Stimulated activated naive B cell treated with anti-CD40 and anti-IgM and Interleukin-4, amounts not matched to agents 10 μg/mL and 1 μg/mL and 100 μg/mL, for 72 hours (primary cell): ENCODE measurements around the gene FBXO31.

ENCODE experiments used
- ATAC-seq, 2 donors: fragments of 150-1000 bp; cut with Tn5 transposase; replicated peaks; 2 replicates each; pipeline ENCODE4 v1.10.0; 2021; ENCODE audit warnings: moderate library complexity in 1 of 2
- DNase-seq: peaks from one replicate; pipeline ENCODE4 v3.0.0; 2021
- H3K27ac Mint-ChIP-seq: one replicate; pipeline ENCODE4 v1.8.0; 2022; ENCODE audit warnings: mild to moderate bottlenecking, mixed read lengths
- H3K27me3 Mint-ChIP-seq, 2 donors: one replicate each; pipeline ENCODE4 v1.8.0; 2022; ENCODE audit warnings: mixed read lengths in 2 of 2
- H3K36me3 Mint-ChIP-seq, 2 donors: one replicate each; pipeline ENCODE4 v1.8.0; 2022; ENCODE audit warnings: mixed read lengths in 2 of 2, mild to moderate bottlenecking in 1 of 2
- H3K4me1 Mint-ChIP-seq, 2 donors: one replicate each; pipeline ENCODE4 v1.8.0; 2022; ENCODE audit warnings: mixed read lengths in 2 of 2, mild to moderate bottlenecking in 1 of 2
- H3K4me3 Mint-ChIP-seq, 2 donors: one replicate each; pipeline ENCODE4 v1.8.0; 2022; ENCODE audit warnings: mild to moderate bottlenecking in 2 of 2, mixed read lengths in 2 of 2, moderate library complexity in 1 of 2
- H3K9me3 Mint-ChIP-seq, 2 donors: one replicate each; pipeline ENCODE4 v1.8.0; 2022; ENCODE audit warnings: mixed read lengths in 2 of 2, mild to moderate bottlenecking in 1 of 2

The FBXO31 gene

DNA sequence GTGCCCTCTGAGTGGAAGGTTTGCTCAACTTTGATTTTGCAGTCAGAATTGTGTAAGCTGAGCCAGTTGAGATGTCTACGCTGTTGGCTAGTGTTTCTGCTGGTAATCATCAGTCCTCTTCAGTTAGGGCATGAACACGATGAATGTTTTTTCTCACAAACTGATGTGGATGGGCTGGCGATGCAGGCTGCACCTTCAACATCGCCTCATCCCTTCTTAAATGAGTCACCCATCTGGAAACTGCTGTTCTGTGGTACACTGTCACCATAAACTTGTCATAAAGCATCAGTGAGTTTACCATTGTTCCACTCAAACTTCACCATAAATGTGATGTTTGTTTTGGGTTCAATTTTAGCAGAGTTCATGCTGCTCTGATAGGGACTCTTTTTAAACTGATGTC is 74.8 kb downstream of the FBXO31 start:
- Mint-ChIP-seq H3K36me3 (peaks cover 5 to 10% of the 10 kb centered on the region in 2 donors), H3K4me1 (no peaks in the 10 kb centered on the region), H3K9me3 (peaks cover 0 to 4% of the 10 kb centered on the region in 2 donors), H3K4me3 (no peak overlapping the region), H3K27me3 (no peaks in the 10 kb centered on the region), H3K27ac (no peak overlapping the region)
- no peak for DNase-seq
- no peak for ATAC-seq

DNA sequence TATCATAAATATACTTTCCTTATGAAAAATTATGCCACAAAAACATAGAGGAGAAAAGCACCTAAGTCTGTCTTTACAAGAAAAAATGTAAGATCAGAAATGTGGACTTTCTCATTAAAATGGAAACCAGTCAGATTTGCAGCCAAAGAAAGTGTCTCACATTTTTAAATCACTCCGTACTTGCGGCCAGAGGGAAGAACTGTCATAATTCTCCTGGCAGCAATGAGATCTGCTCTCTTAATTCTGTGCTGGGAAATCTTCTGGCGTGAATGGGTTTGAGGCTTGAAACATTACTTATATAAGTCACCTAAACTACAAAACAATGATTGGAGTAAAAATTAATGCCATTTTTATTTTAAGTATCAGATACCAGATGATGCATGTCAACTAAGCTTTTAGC is 77.1 kb downstream of the FBXO31 start:
- Mint-ChIP-seq H3K4me1 (no peaks in the 10 kb centered on the region), H3K36me3 (peaks cover 16 to 20% of the 10 kb centered on the region in 2 donors), H3K4me3 (no peak overlapping the region), H3K27ac (no peak overlapping the region), H3K9me3 (peaks cover 0 to 4% of the 10 kb centered on the region in 2 donors), H3K27me3 (no peaks in the 10 kb centered on the region)
- ATAC-seq (no peak), DNase-seq (no peak)

DNA sequence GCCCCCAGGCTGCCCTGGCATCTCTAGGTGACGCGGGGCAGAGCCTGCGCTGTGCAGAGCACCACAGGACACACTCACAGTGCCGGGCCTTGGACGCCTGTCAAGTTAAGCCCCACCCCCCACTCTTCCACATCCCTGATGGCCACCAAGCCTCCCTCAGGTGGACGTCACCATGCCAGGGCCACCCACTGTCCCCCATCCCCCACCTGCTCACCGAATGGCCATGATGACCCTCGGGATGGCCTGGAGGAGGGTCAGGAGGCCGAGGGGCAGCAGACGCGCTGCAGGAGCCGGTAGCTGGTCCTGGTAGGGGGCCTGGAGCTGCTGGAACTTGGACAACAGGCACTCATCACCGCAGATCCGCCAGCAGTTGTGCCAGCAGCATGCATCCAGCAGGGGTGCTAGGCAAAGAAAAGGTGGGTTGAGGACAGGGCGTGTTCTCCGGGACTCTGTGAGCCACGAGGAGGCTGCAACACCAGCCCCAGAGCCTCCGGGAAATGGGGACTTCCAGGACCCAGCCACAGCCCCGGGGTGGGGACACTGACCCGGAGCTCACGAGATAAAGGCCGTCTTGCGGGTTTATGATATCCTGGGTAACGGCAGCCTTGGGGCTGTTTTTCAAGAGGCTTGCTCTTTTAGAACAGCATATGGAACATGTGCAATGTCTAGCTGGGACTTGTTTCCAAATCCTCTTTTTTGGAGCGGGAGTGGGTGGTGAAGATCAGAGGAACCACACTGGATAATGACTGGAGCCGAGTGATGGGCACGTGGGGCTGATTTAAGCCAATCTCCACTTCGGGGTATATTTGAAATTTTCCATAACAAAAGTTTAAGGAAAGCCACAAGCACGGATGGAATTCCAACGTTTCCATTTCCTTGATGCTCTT is 77.8 kb downstream of the FBXO31 start:
- ATAC-seq: no peak

DNA sequence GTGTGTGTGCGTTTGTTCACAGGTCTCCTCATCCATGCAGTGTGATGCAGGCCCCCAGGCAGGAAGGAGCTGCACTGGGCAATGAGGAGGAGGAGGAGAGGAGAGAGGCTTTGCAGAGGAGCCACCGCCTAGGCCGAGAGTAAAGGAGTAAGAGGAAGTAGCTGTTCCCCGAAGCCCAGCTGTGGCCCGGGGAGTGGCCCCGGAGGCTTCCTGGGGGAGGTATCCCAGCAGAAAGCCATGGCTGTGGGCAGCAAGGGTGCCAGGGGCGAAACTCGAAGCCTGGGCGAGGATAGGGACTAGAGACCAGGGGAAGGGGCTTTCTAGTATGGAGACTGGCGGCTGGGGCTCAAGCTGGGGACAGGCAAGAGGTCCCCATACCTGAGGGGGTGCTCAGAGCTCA is 78.6 kb downstream of the FBXO31 start:
- Mint-ChIP-seq H3K27me3 (no peaks in the 10 kb centered on the region), H3K4me1 (no peaks in the 10 kb centered on the region), H3K4me3 (no peak overlapping the region), H3K9me3 (peaks cover 0 to 4% of the 10 kb centered on the region in 2 donors), H3K36me3 (peaks cover 16 to 20% of the 10 kb centered on the region in 2 donors), H3K27ac (no peak overlapping the region)
- DNase-seq (no peak), ATAC-seq (no peak)

More for the DNA sequence above, 77.8 kb downstream of the FBXO31 start:
- DNase-seq: no peak
- no peak overlapping the region for H3K4me3 Mint-ChIP-seq
- H3K27ac Mint-ChIP-seq: no peak overlapping the region
- peaks cover 16 to 20% of the 10 kb centered on the region in 2 donors for H3K36me3 Mint-ChIP-seq
- no peaks in the 10 kb centered on the region for H3K4me1 Mint-ChIP-seq
- H3K27me3 Mint-ChIP-seq: no peaks in the 10 kb centered on the region
- peaks cover 0 to 4% of the 10 kb centered on the region in 2 donors for H3K9me3 Mint-ChIP-seq

DNA sequence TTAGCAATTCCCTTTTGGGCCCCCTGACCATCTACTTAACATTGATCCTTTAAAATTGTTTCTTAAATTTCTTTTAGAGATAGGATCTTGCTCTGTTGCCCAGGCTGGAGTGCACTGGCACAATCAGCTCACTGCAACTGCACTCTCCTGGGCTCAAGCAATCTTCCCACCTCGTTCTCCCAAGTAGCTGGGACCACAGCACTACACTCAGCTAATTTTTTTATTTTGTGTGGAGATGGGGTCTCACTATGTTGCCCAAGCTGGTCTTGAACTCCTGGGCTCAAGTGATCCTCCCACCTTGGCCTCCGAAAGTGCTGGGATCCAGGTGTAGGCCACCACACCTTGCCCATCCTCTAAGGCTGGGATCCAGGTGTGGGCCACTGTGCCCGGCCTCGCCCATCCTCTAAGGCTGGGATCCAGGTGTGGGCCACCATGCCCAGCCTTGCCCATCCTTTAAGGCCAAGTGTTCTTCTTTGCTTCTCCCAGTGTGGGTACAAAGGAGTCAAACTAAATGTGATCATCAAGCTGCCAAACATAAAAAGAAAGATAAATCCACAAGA is 79.5 kb downstream of the FBXO31 start:
- H3K4me3 Mint-ChIP-seq: no peak overlapping the region
- H3K9me3 Mint-ChIP-seq: peaks cover 0 to 4% of the 10 kb centered on the region in 2 donors
- H3K36me3 Mint-ChIP-seq: peaks cover 16 to 20% of the 10 kb centered on the region in 2 donors
- DNase-seq (no peak), ATAC-seq (no peak)
- H3K27me3 Mint-ChIP-seq: no peaks in the 10 kb centered on the region
- no peak overlapping the region for H3K27ac Mint-ChIP-seq
- H3K4me1 Mint-ChIP-seq: no peaks in the 10 kb centered on the region

DNA sequence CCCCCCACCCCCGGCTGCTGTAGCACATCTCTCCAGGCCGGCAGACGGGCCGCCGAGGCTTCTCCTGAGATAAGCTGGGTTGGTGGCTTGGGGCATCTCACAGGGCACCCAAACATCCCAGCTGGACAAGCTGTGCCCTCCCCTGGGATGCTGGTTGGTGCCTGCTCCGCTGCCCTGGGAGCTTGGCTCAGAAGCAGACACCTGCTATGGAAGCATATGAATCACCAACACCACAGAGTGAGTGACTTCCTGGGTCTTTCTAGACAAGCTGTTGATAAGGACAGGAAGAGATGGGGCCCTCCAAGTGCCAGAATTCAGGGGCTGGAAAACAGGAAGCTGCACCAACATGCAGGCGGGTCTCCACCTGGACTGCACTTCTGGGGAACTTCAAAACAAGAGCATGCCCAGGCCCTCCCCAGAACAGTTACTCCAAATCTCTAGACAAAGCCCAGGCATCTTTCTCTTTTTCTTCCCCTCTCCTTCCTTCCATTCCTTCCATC is 80.1 kb downstream of the FBXO31 start:
- Mint-ChIP-seq H3K9me3 (no peaks in the 10 kb centered on the region), H3K36me3 (peaks cover 11 to 18% of the 10 kb centered on the region in 2 donors), H3K27me3 (no peaks in the 10 kb centered on the region), H3K27ac (no peak overlapping the region), H3K4me3 (no peak overlapping the region), H3K4me1 (peaks cover 0 to 3% of the 10 kb centered on the region in 2 donors)
- DNase-seq: no peak
- no peak for ATAC-seq

DNA sequence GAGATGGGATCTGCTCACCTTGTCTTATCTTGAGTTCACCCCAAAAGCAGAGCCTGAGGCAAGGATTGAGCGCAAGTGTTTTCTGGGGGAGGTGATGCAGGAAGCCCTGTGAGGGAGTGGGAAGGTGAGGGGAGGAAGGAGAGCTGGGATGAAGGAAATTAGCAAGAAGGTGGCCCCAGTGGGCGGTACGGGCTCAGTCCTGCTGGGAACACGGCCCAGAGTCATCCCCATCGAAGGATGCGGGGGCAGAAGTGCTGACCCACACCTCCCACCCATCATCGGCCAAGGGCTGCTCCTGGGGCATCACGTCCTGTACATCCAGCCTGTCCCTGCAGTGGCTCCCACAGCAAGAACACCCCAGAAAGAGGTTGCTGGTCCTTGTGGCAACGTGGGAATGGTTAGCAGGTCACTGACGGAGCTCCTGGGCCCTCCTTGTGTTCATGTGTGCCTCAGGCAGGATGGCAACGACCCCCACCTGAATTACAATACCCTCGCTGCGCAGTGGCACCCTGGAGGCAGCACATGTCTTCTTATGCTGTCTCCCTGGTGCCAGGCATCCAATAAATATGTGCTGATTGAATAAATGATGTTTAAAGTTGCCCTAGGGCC is 84.6 kb downstream of the FBXO31 start:
- H3K9me3 Mint-ChIP-seq: peaks cover 0 to 5% of the 10 kb centered on the region in 2 donors
- no peak for ATAC-seq
- peaks cover 13 to 21% of the 10 kb centered on the region in 2 donors for H3K36me3 Mint-ChIP-seq
- DNase-seq: no peak
- no peak overlapping the region for H3K27ac Mint-ChIP-seq
- no peak overlapping the region for H3K4me3 Mint-ChIP-seq
- peaks cover 7 to 9% of the 10 kb centered on the region in 2 donors for H3K4me1 Mint-ChIP-seq
- H3K27me3 Mint-ChIP-seq: no peaks in the 10 kb centered on the region

DNA sequence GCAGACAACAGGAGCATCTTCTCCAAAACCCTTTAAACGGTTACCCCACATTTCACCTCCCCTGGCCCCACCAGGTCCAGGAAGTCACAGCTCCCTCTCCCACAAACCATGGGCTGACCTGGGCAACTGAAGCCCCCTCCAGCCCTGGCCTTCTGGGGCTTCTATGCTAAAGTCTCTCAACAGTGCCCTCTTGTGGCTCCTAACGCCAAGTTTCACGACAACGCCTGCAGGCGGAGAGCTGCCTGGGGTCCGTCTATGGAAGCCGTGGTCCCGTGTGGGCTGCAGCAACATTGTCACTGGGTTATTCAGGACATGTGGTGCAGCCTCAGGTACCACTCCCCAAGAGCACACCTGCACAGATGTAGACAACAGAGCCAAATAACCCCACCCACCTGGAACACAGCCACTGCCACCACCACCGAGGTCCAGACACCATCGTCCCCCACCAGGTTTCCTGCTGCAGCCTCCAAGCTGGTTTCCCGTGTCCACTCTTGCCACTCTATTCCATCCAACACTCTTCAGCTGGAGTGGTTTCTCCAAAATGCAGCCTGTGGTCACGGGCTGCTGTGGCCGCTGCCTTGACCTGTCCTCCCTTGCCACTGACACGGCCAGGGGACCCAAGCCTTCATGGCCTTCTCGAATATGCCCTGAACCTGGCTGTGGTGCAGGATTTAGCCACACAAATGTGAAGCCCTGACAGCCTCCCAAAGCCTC is 85.5 kb downstream of the FBXO31 start:
- Mint-ChIP-seq H3K27me3 (no peaks in the 10 kb centered on the region), H3K9me3 (peaks cover 0 to 5% of the 10 kb centered on the region in 2 donors), H3K27ac (no peak overlapping the region), H3K36me3 (peaks cover 9 to 23% of the 10 kb centered on the region in 2 donors), H3K4me3 (no peak overlapping the region), H3K4me1 (peaks cover 7 to 9% of the 10 kb centered on the region in 2 donors)
- peak; percentile 46 to 57 for ATAC-seq
- DNase-seq: no peak

DNA sequence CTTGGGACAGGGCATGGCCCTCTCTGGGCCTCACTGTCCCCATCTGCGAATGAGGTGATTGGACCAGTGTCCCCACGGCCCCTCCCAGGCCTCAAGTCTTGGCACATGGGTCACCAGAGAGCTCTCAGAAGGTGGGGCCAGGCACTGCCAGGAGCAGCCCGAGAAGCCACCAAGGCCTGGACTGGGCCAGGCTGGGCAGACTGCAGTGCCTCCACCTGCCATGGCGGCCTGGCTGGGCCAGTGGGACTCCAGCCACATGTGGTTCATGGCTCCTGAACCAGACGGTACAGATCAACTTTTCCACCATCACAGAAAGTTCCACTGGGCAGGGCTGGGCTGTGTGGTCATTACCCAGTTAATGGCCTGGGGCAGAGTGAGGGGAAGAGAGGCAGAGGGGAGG is 86.2 kb downstream of the FBXO31 start:
- H3K36me3 Mint-ChIP-seq: peaks cover 6 to 23% of the 10 kb centered on the region in 2 donors
- H3K4me3 Mint-ChIP-seq: no peak overlapping the region
- peaks cover 7 to 9% of the 10 kb centered on the region in 2 donors for H3K4me1 Mint-ChIP-seq
- DNase-seq (no peak), ATAC-seq (peak in 1 of 2 donors; percentile 8)
- H3K27me3 Mint-ChIP-seq: no peaks in the 10 kb centered on the region
- no peak overlapping the region for H3K27ac Mint-ChIP-seq
- peaks cover 0 to 5% of the 10 kb centered on the region in 2 donors for H3K9me3 Mint-ChIP-seq

DNA sequence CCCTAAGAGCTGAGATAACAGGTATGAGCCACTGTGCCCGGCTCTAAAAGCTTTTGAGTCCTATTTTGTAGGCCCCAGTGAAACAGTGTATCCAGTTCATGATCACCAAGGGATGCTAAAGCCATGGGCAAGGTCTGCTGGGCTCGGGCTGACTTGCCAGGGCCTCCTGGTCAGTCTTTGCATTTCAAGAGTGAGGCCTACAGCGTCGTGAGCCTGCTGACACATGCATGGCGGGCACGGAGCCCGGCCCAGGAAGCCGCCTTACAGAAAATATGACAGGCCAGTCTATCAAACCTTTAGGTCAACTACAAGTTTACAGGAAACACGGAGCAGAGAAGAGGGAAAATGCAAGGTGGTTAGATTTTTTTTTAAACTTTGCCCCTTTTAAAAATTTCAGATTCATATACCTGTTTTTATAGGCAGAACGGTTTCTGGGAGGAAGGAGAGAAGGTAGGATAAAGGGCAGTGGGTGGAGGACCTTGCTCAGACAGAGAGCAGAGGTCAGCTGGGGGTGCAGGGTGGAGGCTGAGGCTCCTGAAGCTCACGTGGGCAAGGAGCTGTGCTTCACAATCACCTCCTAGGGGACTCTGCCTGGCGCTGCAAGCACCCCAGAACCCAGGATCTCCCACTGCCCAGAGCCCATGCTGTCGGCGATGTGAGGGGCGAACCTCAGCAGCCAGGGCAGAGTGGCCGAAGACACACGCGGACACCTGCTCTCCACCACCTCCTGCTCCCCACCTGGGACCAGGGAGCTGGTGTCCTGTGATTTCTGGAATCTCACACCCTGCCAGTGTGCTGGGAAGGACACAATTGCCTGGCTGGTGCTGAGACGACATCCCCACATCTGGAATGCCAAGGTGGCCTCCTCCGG is 87.7 kb downstream of the FBXO31 start:
- peaks cover 7 to 9% of the 10 kb centered on the region in 2 donors for H3K4me1 Mint-ChIP-seq
- peaks cover 7 to 22% of the 10 kb centered on the region in 2 donors for H3K36me3 Mint-ChIP-seq
- ATAC-seq (no peak), DNase-seq (no peak)
- peaks cover 3 to 8% of the 10 kb centered on the region in 2 donors for H3K9me3 Mint-ChIP-seq
- no peak overlapping the region for H3K27ac Mint-ChIP-seq
- no peak overlapping the region for H3K4me3 Mint-ChIP-seq
- H3K27me3 Mint-ChIP-seq: no peaks in the 10 kb centered on the region

DNA sequence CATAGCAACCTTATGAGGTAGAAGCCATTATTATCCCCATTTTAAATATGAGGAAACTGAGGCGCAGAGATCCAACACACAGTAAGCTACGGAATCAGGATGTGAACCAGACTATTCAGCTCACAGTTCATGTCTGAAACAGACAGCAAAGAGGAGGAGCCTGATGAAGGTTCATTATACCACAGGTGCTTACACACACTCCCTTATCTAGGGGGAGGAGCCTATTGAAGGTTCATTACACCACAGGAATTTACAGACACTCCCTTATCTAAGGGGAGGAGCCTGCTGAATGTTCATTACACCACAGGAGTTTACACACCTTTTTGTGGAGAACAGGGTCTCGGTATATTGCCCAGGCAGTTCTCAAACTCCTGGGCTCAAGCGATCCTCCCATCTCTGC is 88.3 kb downstream of the FBXO31 start:
- Mint-ChIP-seq H3K4me3 (no peak overlapping the region), H3K36me3 (peaks cover 7 to 22% of the 10 kb centered on the region in 2 donors), H3K27ac (no peak overlapping the region), H3K27me3 (no peaks in the 10 kb centered on the region), H3K9me3 (peaks cover 3 to 8% of the 10 kb centered on the region in 2 donors), H3K4me1 (peaks cover 7 to 9% of the 10 kb centered on the region in 2 donors)
- ATAC-seq (peak; percentile 57 to 78), DNase-seq (no peak)

DNA sequence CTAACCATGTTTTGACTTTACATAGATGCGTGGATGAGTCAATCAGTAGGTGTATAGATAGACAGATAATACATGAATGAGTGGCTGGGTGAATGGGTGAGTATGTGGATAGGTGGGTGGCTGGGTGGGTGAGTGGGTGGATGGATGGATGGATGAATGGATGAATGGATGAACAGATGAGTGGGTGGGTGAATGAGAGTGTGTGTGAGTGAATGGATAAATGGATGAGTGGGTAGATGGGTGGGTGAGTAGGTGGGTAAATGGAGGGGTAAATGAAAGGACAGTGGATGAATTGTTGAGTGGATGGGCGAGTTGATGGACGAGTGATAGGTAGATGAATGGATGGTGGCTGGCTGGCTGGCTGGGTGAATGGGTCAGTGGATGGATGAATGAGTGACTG is 89.6 kb downstream of the FBXO31 start:
- Mint-ChIP-seq H3K4me1 (peaks cover 7 to 9% of the 10 kb centered on the region in 2 donors), H3K27me3 (no peaks in the 10 kb centered on the region), H3K36me3 (peaks cover 7 to 22% of the 10 kb centered on the region in 2 donors), H3K27ac (no peak overlapping the region), H3K9me3 (peaks cover 3 to 8% of the 10 kb centered on the region in 2 donors), H3K4me3 (no peak overlapping the region)
- DNase-seq (no peak), ATAC-seq (no peak)

DNA sequence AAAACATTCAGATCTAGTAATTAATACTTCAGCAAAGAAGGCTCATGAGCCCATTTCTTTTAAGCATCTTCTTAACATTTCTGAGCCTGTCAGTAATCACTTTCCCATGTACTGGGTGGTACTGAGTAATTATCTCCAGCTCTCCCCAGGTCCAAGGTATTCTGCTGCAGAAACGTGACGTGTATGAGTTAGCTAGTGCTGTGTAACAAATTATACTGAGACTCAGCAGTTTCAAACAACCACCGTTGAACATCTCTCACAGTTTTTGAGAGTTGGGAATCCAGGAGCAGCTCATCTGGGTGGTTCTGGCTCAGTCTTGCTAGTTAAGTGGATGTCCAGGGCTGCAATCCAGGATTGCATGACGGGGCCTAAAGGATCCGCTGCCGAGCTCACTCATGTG is 91.6 kb downstream of the FBXO31 start:
- Mint-ChIP-seq H3K27me3 (no peaks in the 10 kb centered on the region), H3K27ac (no peak overlapping the region), H3K4me1 (no peaks in the 10 kb centered on the region), H3K9me3 (peaks cover 3 to 8% of the 10 kb centered on the region in 2 donors), H3K4me3 (no peak overlapping the region), H3K36me3 (peaks cover 6 to 15% of the 10 kb centered on the region in 2 donors)
- ATAC-seq (no peak), DNase-seq (no peak)
